ENCODE measurements around the gene OR2T2. TPM values are rescaled to one million over a fixed set of nuclear protein-coding genes. Genes with fewer than 3 reads are reported as not detected.
"Not testable (repeated sequence)": the region's sequence is repeated elsewhere in the genome, so short reads cannot be mapped to it uniquely, and the experiment has no call there.

The OR2T2 gene
- total and polyA plus RNA-seq, 2 of the 8 experiments (the other 6 are each of a cell fraction or from before 2014, with no cell fraction given), result not detected

GRCh38 chr1:248500305-248501035 lies 55.0 kb downstream of the OR2T2 start:
- H3K4me3 ChIP-seq (ENCODE audit: extremely low read depth in 1 of 4, insufficient read depth in 2 of 4, low read depth in 3 of 4, low read length in 4 of 4), result not testable (repeated sequence)

More at GRCh38 chr1:248500305-248501035, 55.0 kb downstream of the OR2T2 start:
- H3K27me3 ChIP-seq (replicated peaks in 1 of 4; ENCODE audit: control insufficient read depth in 3 of 4, extremely low read depth in 1 of 4, insufficient read depth in 3 of 4, low read length in 3 of 4); H2AK5ac ChIP-seq (ENCODE audit: low read depth, low read length); H2AFZ ChIP-seq (ENCODE audit: low read length); H4K20me1 ChIP-seq (replicated peaks in 1 of 2; ENCODE audit: control insufficient read depth in 1 of 2, insufficient read depth in 2 of 2, low read length in 2 of 2); H2BK120ac ChIP-seq (replicated peaks; ENCODE audit: low read depth, low read length); FAIRE-seq; H4K5ac ChIP-seq (ENCODE audit: insufficient read length, low read depth, low read length); H2BK15ac ChIP-seq (ENCODE audit: low read length); H4K91ac ChIP-seq (replicated peaks; ENCODE audit: insufficient read length, low read length); H3K9ac ChIP-seq (replicated peaks in 1 of 4; ENCODE audit: extremely low read depth in 1 of 4, low read depth in 3 of 4, low read length in 3 of 4); H3K9me3 ChIP-seq (ENCODE audit: insufficient read depth in 2 of 2, low read depth in 1 of 2, low read length in 1 of 2); H3K79me1 ChIP-seq (ENCODE audit: low read depth, low read length); H2BK5ac ChIP-seq (ENCODE audit: low read depth, low read length); H3K4me2 ChIP-seq (ENCODE audit: insufficient read depth in 1 of 2, low read depth in 2 of 2, low read length in 2 of 2); H3K23me2 ChIP-seq (ENCODE audit: low read depth, low read length); H3K23ac ChIP-seq (ENCODE audit: insufficient read length); H3K4ac ChIP-seq (replicated peaks; ENCODE audit: insufficient read length, low read depth, low read length); POLR2A ChIA-PET (ENCODE audit: partially characterized antibody); H3K36me3 ChIP-seq (ENCODE audit: control insufficient read depth in 2 of 4, insufficient read depth in 4 of 4, low read length in 3 of 4); H2BK20ac ChIP-seq (ENCODE audit: low read length); H2BK12ac ChIP-seq (ENCODE audit: low read depth, low read length); H3K14ac ChIP-seq (ENCODE audit: insufficient read length); H3K56ac ChIP-seq (replicated peaks; ENCODE audit: insufficient read length, low read depth, low read length); H3K27ac ChIP-seq (ENCODE audit: low read depth, low read length); H4K8ac ChIP-seq (ENCODE audit: extremely low read depth, insufficient read depth, low read length); CTCF ChIA-PET (ENCODE audit: partially characterized antibody); DNase-seq (ENCODE audit: low read depth in 1 of 2, low spot score in 2 of 2); H3K4me1 ChIP-seq (replicated peaks in 1 of 4; ENCODE audit: control insufficient read depth in 3 of 4, insufficient read depth in 4 of 4, low read length in 3 of 4); H3K79me2 ChIP-seq (ENCODE audit: control insufficient read depth in 1 of 2, insufficient read depth in 2 of 2, low read length in 2 of 2); H3K18ac ChIP-seq (ENCODE audit: extremely low read depth, low read length): not testable (repeated sequence)
- WGBS, 2 experiments (ENCODE audit: extremely low coverage in 1 of 2, insufficient coverage in 1 of 2, insufficient read length in 1 of 2, insufficient replicate concordance in 2 of 2, low coverage in 1 of 2, low lambda C conversion rate in 2 of 2, missing lambda C conversion rate in 1 of 2), result 78% methylated on average over 1 of the region's 2 CpGs; no CpG with 5 or more reads in 1 of the 2 experiments

Other genes with a start within 250 kb of the OR2T2 start
- not detected in 2 replicates for gene OR2M3, start 248.4 kb upstream of the OR2T2 start, total RNA-seq (2021; fragmentation: NEBNext Ultra II Directional; extraction: Animal tissue kit (Norgen Biotek cat#: 25700))
- gene OR2M3, start 248.4 kb upstream of the OR2T2 start, polyA plus RNA-seq (2011; rRNA removed), result not detected in 2 replicates
- not detected in 2 replicates for gene OR2M4, start 214.2 kb upstream of the OR2T2 start, total RNA-seq (2021; fragmentation: NEBNext Ultra II Directional; extraction: Animal tissue kit (Norgen Biotek cat#: 25700))
- gene OR2M4, start 214.2 kb upstream of the OR2T2 start, polyA plus RNA-seq (2011; rRNA removed), result not detected in 2 replicates
- not detected in 2 replicates for gene OR2T33, start 167.7 kb upstream of the OR2T2 start, total RNA-seq (2021; fragmentation: NEBNext Ultra II Directional; extraction: Animal tissue kit (Norgen Biotek cat#: 25700))
- gene OR2T33, start 167.7 kb upstream of the OR2T2 start, polyA plus RNA-seq (2011; rRNA removed), result not detected in 2 replicates
- gene OR2T12, start 142.2 kb upstream of the OR2T2 start, total RNA-seq (2021; fragmentation: NEBNext Ultra II Directional; extraction: Animal tissue kit (Norgen Biotek cat#: 25700)), result not detected in 2 replicates
- gene OR2T12, start 142.2 kb upstream of the OR2T2 start, polyA plus RNA-seq (2011; rRNA removed), result not detected in 2 replicates
- not detected in 2 replicates for gene OR2M7, start 121.1 kb upstream of the OR2T2 start, total RNA-seq (2021; fragmentation: NEBNext Ultra II Directional; extraction: Animal tissue kit (Norgen Biotek cat#: 25700))
- gene OR2M7, start 121.1 kb upstream of the OR2T2 start, polyA plus RNA-seq (2011; rRNA removed), result not detected in 2 replicates
- not detected in 2 replicates for gene OR14C36, start 96.9 kb upstream of the OR2T2 start, total RNA-seq (2021; fragmentation: NEBNext Ultra II Directional; extraction: Animal tissue kit (Norgen Biotek cat#: 25700))
- not detected in 2 replicates for gene OR14C36, start 96.9 kb upstream of the OR2T2 start, polyA plus RNA-seq (2011; rRNA removed)
- gene OR2T4, start 84.0 kb upstream of the OR2T2 start, total RNA-seq (2021; fragmentation: NEBNext Ultra II Directional; extraction: Animal tissue kit (Norgen Biotek cat#: 25700)), result not detected in 2 replicates
- gene OR2T4, start 84.0 kb upstream of the OR2T2 start, polyA plus RNA-seq (2011; rRNA removed), result not detected in 2 replicates
- gene OR2T6, start 69.9 kb upstream of the OR2T2 start, total RNA-seq (2021; fragmentation: NEBNext Ultra II Directional; extraction: Animal tissue kit (Norgen Biotek cat#: 25700)), result not detected in 2 replicates
- gene OR2T6, start 69.9 kb upstream of the OR2T2 start, polyA plus RNA-seq (2011; rRNA removed), result not detected in 2 replicates
- gene OR2T1, start 42.6 kb upstream of the OR2T2 start, total RNA-seq (2021; fragmentation: NEBNext Ultra II Directional; extraction: Animal tissue kit (Norgen Biotek cat#: 25700)), result not detected in 2 replicates
- gene OR2T1, start 42.6 kb upstream of the OR2T2 start, polyA plus RNA-seq (2011; rRNA removed), result not detected in 2 replicates
- not detected in 2 replicates for gene OR2T3, start 27.7 kb downstream of the OR2T2 start, total RNA-seq (2021; fragmentation: NEBNext Ultra II Directional; extraction: Animal tissue kit (Norgen Biotek cat#: 25700))
- not detected in 2 replicates for gene OR2T3, start 27.7 kb downstream of the OR2T2 start, polyA plus RNA-seq (2011; rRNA removed)
- gene OR2T5, start 43.0 kb downstream of the OR2T2 start, total RNA-seq (2021; fragmentation: NEBNext Ultra II Directional; extraction: Animal tissue kit (Norgen Biotek cat#: 25700)), result not detected in 2 replicates
- not detected in 2 replicates for gene OR2T5, start 43.0 kb downstream of the OR2T2 start, polyA plus RNA-seq (2011; rRNA removed)
- not detected in 2 replicates for gene OR2G6, start 62.4 kb downstream of the OR2T2 start, total RNA-seq (2021; fragmentation: NEBNext Ultra II Directional; extraction: Animal tissue kit (Norgen Biotek cat#: 25700))
- gene OR2G6, start 62.4 kb downstream of the OR2T2 start, polyA plus RNA-seq (2011; rRNA removed), result not detected in 2 replicates
- gene OR2T29, start 117.1 kb downstream of the OR2T2 start, total RNA-seq (2021; fragmentation: NEBNext Ultra II Directional; extraction: Animal tissue kit (Norgen Biotek cat#: 25700)), result not detected in 2 replicates
- not detected in 2 replicates for gene OR2T29, start 117.1 kb downstream of the OR2T2 start, polyA plus RNA-seq (2011; rRNA removed)
- not detected in 2 replicates for gene OR2T34, start 129.1 kb downstream of the OR2T2 start, total RNA-seq (2021; fragmentation: NEBNext Ultra II Directional; extraction: Animal tissue kit (Norgen Biotek cat#: 25700))
- gene OR2T34, start 129.1 kb downstream of the OR2T2 start, polyA plus RNA-seq (2011; rRNA removed), result not detected in 2 replicates
- not detected in 2 replicates for gene OR2T10, start 152.1 kb downstream of the OR2T2 start, total RNA-seq (2021; fragmentation: NEBNext Ultra II Directional; extraction: Animal tissue kit (Norgen Biotek cat#: 25700))
- not detected in 2 replicates for gene OR2T10, start 152.1 kb downstream of the OR2T2 start, polyA plus RNA-seq (2011; rRNA removed)
- gene OR2T11, start 189.5 kb downstream of the OR2T2 start, total RNA-seq (2021; fragmentation: NEBNext Ultra II Directional; extraction: Animal tissue kit (Norgen Biotek cat#: 25700)), result not detected in 2 replicates
- not detected in 2 replicates for gene OR2T11, start 189.5 kb downstream of the OR2T2 start, polyA plus RNA-seq (2011; rRNA removed)
- not detected in 2 replicates for gene OR2T35, start 199.6 kb downstream of the OR2T2 start, total RNA-seq (2021; fragmentation: NEBNext Ultra II Directional; extraction: Animal tissue kit (Norgen Biotek cat#: 25700))
- not detected in 2 replicates for gene OR2T35, start 199.6 kb downstream of the OR2T2 start, polyA plus RNA-seq (2011; rRNA removed)
- gene OR2T27, start 209.9 kb downstream of the OR2T2 start, total RNA-seq (2021; fragmentation: NEBNext Ultra II Directional; extraction: Animal tissue kit (Norgen Biotek cat#: 25700)), result not detected in 2 replicates
- not detected in 2 replicates for gene OR2T27, start 209.9 kb downstream of the OR2T2 start, polyA plus RNA-seq (2011; rRNA removed)

All from H1 (cell line).